Tibial nerve (tissue), 4 donors: Measurements from ENCODE around the gene MAP4K3.
"Not testable (repeated sequence)": the region's sequence is repeated elsewhere in the genome, so short reads cannot be mapped to it uniquely, and the experiment has no call there.

Experiments used
- EP300 ChIP-seq, 2 donors: sonication (generic); formaldehyde crosslinking; IDR thresholded peaks; one replicate each; pipeline ENCODE4 v1.6.1; 2017; ENCODE audit warnings: antibody characterized with exemption in 2 of 2, mild to moderate bottlenecking in 1 of 2
- POLR2A ChIP-seq, 2 donors: fragments of 450-650 bp; IDR thresholded peaks; one replicate each; pipeline ENCODE4 v1.6.1; 2017; ENCODE audit warnings: antibody characterized with exemption in 2 of 2, mild to moderate bottlenecking in 2 of 2, moderate library complexity in 2 of 2
- TF ChIP-seq, protein P1 (sequence below), 5 experiments: fragments of 200-600 bp in 3 of 5; fragments of 450-650 bp in 2 of 5; sonication (generic) in 3 of 5; IDR thresholded peaks; one replicate each; pipeline ENCODE4 v1.5.1; 2016 to 2019; ENCODE audit warnings: antibody characterized with exemption in 5 of 5, mild to moderate bottlenecking in 3 of 5, moderate library complexity in 2 of 5

DNA sequence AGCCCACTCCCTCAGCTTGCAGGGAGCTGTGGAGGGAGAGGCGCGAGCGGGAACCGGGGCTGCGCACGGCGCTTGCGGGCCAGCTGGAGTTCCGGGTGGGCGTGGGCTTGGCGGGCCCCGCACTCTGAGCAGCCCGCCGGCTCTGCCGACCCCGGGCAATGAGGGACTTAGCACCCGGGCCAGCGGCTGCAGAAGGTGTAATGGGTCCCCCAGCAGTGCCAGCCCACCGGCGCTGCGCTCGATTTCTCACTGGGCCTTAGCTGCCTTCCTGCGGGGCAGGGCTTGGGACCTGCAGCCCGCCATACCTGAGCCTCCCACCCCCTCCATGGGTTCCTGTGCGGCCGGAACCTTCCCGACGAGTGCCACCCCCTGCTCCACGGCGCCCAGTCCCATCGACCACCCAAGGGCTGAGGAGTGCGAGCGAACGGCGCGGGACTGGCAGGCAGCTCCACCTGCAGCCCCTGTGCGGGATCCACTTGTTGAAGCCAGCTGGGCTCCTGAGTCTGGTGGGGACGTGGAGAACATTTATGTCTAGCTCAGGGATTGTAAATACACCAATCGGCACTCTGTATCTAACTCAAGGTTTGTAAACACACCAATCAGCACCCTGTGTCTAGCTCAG is 192.7 kb downstream of the MAP4K3 start:
- TF ChIP-seq, protein P1, sequence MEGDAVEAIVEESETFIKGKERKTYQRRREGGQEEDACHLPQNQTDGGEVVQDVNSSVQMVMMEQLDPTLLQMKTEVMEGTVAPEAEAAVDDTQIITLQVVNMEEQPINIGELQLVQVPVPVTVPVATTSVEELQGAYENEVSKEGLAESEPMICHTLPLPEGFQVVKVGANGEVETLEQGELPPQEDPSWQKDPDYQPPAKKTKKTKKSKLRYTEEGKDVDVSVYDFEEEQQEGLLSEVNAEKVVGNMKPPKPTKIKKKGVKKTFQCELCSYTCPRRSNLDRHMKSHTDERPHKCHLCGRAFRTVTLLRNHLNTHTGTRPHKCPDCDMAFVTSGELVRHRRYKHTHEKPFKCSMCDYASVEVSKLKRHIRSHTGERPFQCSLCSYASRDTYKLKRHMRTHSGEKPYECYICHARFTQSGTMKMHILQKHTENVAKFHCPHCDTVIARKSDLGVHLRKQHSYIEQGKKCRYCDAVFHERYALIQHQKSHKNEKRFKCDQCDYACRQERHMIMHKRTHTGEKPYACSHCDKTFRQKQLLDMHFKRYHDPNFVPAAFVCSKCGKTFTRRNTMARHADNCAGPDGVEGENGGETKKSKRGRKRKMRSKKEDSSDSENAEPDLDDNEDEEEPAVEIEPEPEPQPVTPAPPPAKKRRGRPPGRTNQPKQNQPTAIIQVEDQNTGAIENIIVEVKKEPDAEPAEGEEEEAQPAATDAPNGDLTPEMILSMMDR (IDR thresholded peaks at IDR 0.05), result not testable (repeated sequence)
- not testable (repeated sequence) for TF ChIP-seq EP300, POLR2A (IDR thresholded peaks at IDR 0.05)
